BLaER1 (cell line): Measurements from ENCODE around the gene BATF.
A peak's percentile ranks its signal among the peaks of the same experiment; 100 is the strongest.

Source experiments
- H3K27ac ChIP-seq: shearing (Covaris generic); formaldehyde crosslinking; 2 replicates; pipeline ENCODE4 v1.8.1; 2022
- H3K27me3 ChIP-seq: shearing (Covaris generic); formaldehyde crosslinking; 2 replicates; pipeline ENCODE4 v1.8.1; 2022
- H3K36me3 ChIP-seq: shearing (Covaris generic); formaldehyde crosslinking; 2 replicates; pipeline ENCODE4 v1.8.1; 2022
- H3K4me1 ChIP-seq: shearing (Covaris generic); formaldehyde crosslinking; 2 replicates; pipeline ENCODE4 v1.8.1; 2022
- H3K4me2 ChIP-seq: shearing (Covaris generic); formaldehyde crosslinking; 2 replicates; pipeline ENCODE4 v1.8.1; 2022
- H3K4me3 ChIP-seq: shearing (Covaris generic); formaldehyde crosslinking; 2 replicates; pipeline ENCODE4 v1.8.1; 2022
- H3K9ac ChIP-seq: shearing (Covaris generic); formaldehyde crosslinking; 2 replicates; pipeline ENCODE4 v1.8.1; 2022
- H3K9me3 ChIP-seq: shearing (Covaris generic); formaldehyde crosslinking; 2 replicates; pipeline ENCODE4 v1.8.1; 2022
- H4K20me1 ChIP-seq: shearing (Covaris generic); formaldehyde crosslinking; 2 replicates; pipeline ENCODE4 v1.8.1; 2022
- Cebpa-rat ChIP-seq: shearing (Covaris generic); IDR thresholded peaks from 2 replicates; pipeline ENCODE4 v1.8.1; 2022

BATF gene

DNA sequence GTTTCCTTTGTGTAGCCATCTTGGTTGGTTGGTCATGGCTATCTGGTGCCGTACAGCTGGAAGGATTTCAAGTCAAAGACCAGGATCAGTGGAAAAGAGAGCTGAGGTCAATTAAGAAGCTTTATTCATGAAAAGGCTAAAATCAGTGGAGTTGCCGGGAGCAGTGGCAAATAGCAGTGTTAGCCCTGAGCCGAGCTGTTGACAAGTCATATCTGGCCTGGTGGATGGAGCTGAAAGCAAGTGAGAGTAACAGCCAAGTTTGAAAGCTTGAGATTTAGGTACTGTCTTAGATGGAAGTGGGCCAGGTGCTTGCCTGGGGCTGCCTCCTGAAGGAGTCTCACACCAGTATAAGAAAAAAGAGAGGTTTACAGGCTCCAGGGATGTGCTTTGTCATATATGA lies 9.0 kb downstream of the BATF start:
- no peak overlapping the region for H3K4me2 ChIP-seq
- no peaks in the 10 kb centered on the region for H4K20me1 ChIP-seq
- no peaks in the 10 kb centered on the region for H3K36me3 ChIP-seq
- no peaks in the 10 kb centered on the region for H3K27me3 ChIP-seq
- TF ChIP-seq Cebpa-rat, result no peak
- no peak overlapping the region for H3K9ac ChIP-seq
- H3K9me3 ChIP-seq, result no peaks in the 10 kb centered on the region
- H3K4me3 ChIP-seq, result no peak overlapping the region
- H3K4me1 ChIP-seq, result no peaks in the 10 kb centered on the region
- H3K27ac ChIP-seq, result no peak overlapping the region

- H3K9me3 ChIP-seq, result no peaks in the 10 kb centered on the region
- H3K9ac ChIP-seq, result no peak overlapping the region
- H3K4me1 ChIP-seq, result no peaks in the 10 kb centered on the region
- H3K4me3 ChIP-seq, result no peak overlapping the region
- no peak for TF ChIP-seq Cebpa-rat
- H3K36me3 ChIP-seq, result no peaks in the 10 kb centered on the region
- no peaks in the 10 kb centered on the region for H4K20me1 ChIP-seq
- no peak overlapping the region for H3K27ac ChIP-seq
- no peaks in the 10 kb centered on the region for H3K27me3 ChIP-seq
- H3K4me2 ChIP-seq, result no peak overlapping the region
Observed at GRCh38 chr14:75531660-75532317, 9.5 kb downstream of the BATF start.

DNA sequence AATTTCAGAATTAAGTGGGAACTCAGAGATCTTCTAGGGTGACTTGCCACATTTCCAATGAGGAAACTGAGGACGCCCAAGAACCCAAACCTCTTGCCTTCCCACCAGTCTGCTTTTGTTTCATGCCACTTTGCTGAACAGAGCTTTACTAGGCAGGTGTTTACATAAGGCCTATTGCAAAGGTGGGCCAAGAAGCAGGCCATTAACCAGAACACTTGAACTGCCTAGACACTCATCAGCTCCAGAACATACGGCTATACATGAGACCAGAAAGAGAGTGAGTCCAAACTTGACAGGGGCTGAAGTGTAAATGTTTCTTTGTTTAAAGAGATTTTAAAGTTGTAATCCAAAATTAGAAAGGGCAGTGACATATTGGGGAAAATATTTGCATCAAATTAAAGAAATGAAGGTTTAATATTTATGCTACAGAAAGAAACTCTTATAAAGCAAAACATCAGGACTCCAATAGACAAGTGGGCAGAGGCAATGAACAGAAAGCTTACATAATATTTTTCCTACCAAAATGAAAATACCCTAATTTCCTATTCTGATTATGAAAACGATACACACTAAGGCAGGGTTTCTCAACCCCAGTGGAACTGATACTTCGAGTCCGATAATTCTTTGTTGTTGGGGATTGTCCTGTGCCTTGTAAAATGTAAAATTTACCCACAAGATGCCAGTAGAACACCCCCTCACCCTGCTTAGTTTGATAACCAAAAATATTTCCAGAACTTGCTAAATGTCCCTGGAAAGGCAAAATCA lies 11.7 kb downstream of the BATF start:
- Histone ChIP-seq H3K27me3 (no peaks in the 10 kb centered on the region), H3K9me3 (no peaks in the 10 kb centered on the region), H3K9ac (no peak overlapping the region), H3K4me1 (no peaks in the 10 kb centered on the region), H3K27ac (no peak overlapping the region), H3K4me2 (no peak overlapping the region), H3K36me3 (no peaks in the 10 kb centered on the region), H3K4me3 (no peak overlapping the region), H4K20me1 (no peaks in the 10 kb centered on the region)
- no peak for TF ChIP-seq Cebpa-rat

GRCh38 chr14:75535164-75535898 lies 13.1 kb downstream of the BATF start:
- no peak for TF ChIP-seq Cebpa-rat
- H3K4me2 ChIP-seq, result no peak overlapping the region
- no peaks in the 10 kb centered on the region for H4K20me1 ChIP-seq
- no peak overlapping the region for H3K27ac ChIP-seq
- no peaks in the 10 kb centered on the region for H3K4me1 ChIP-seq
- no peaks in the 10 kb centered on the region for H3K9me3 ChIP-seq
- no peaks in the 10 kb centered on the region for H3K36me3 ChIP-seq
- no peak overlapping the region for H3K9ac ChIP-seq
- no peaks in the 10 kb centered on the region for H3K27me3 ChIP-seq
- no peak overlapping the region for H3K4me3 ChIP-seq

- Histone ChIP-seq H3K27ac (no peak overlapping the region), H3K27me3 (no peaks in the 10 kb centered on the region), H3K36me3 (no peaks in the 10 kb centered on the region), H3K4me2 (no peak overlapping the region), H3K4me1 (peaks cover 3% of the 10 kb centered on the region), H3K9ac (no peak overlapping the region), H4K20me1 (no peaks in the 10 kb centered on the region), H3K9me3 (no peaks in the 10 kb centered on the region), H3K4me3 (no peak overlapping the region)
- TF ChIP-seq Cebpa-rat, result no peak
Observed at GRCh38 chr14:75537071-75537470, 14.8 kb downstream of the BATF start.

DNA sequence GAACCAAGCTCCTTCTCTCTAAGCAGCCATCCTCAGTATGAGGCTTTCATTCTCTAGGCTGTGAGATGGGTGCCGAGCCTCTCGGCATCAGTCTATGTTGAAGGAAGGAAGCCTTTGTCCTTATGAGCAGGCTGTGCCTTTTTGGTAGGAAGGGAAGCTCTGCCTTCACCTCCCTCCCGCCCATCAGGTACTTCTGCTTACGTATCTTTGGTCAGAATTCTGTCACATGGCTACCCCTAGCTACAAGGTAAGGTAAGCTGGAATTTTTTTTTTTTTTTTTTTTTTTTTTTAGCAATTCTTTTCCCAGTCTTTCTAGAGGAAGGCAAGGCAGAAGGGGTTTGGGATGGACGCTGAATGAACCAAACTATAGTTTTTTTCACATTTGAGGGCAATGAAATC lies 16.9 kb downstream of the BATF start:
- Histone ChIP-seq H3K4me1 (peaks cover 21% of the 10 kb centered on the region), H3K4me2 (no peak overlapping the region), H3K27me3 (no peaks in the 10 kb centered on the region), H3K27ac (no peak overlapping the region), H4K20me1 (no peaks in the 10 kb centered on the region), H3K4me3 (no peak overlapping the region), H3K36me3 (no peaks in the 10 kb centered on the region), H3K9ac (no peak overlapping the region), H3K9me3 (no peaks in the 10 kb centered on the region)
- TF ChIP-seq Cebpa-rat, result no peak

DNA sequence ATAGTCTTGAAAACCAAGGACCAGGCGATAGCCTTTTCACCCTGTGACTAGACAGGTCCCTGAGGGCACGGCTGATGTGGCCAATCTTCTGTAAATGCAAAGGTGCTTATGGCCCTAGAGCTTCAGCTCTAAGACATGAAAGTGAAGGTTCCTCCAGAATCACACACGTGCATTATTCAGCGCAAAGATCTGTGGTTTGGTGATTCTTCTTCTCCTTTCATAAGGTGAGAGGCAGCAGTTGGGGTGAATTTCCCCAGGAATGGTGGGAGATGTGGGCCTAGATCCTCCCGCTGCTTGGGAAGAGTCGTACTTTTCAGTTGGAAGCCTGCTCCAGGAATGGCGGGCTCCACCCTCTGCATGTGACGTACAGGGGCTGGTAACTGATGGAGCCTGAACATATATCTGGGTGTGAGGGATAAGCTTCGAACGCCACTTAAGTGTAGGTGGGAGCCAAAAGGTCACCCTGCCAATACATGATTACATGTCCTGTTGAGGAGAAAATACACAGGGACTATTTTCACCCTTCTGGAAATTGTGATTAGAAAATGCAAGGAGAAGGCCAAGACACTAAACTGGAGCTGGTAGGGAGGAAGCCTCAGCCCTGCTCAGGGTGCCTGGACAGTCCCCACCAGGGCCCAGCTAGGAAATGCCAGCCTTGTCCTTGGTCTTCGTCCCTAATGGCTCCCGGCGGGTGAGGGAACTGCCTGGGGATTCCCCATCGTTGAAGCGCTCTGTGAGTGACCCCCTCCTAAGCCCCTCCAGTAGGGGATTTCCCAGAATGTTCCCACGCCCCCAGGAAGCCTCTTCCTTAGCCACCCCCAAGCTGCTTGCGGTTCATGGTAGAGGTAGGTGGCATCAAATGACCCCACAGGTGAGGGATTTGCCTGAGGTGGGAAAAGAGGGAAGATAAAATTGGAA lies 17.6 kb downstream of the BATF start:
- Histone ChIP-seq H4K20me1 (no peaks in the 10 kb centered on the region), H3K4me2 (no peak overlapping the region)

DNA sequence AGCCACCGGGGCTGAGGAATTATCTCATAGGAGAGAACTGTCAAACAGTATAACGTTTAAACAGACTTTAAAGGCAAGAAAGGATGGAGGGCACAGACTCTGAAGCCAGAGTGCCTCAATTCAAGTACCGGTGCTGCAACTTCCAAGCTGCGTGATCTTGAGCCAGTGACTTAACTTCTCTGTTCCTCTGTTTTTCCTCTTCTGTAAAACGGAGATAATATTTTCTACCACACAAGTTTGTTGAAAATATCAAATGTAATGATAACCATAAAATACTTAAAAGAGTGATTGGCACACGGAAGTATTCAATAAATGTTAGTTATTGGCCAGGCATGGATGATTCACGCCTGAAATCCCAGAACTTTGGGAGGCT lies 18.2 kb downstream of the BATF start:
- Histone ChIP-seq H3K4me1 (peaks cover 21% of the 10 kb centered on the region), H3K4me2 (no peak overlapping the region), H3K9ac (no peak overlapping the region), H3K9me3 (no peaks in the 10 kb centered on the region), H3K4me3 (no peak overlapping the region), H3K36me3 (no peaks in the 10 kb centered on the region), H3K27ac (no peak overlapping the region), H3K27me3 (no peaks in the 10 kb centered on the region), H4K20me1 (no peaks in the 10 kb centered on the region)
- TF ChIP-seq Cebpa-rat, result no peak

More for the DNA sequence above, 17.6 kb downstream of the BATF start:
- Histone ChIP-seq H3K4me1 (peaks cover 21% of the 10 kb centered on the region), H3K27ac (no peak overlapping the region), H3K4me3 (no peak overlapping the region), H3K27me3 (no peaks in the 10 kb centered on the region), H3K9me3 (no peaks in the 10 kb centered on the region), H3K36me3 (no peaks in the 10 kb centered on the region), H3K9ac (no peak overlapping the region)
- TF ChIP-seq Cebpa-rat, result no peak

DNA sequence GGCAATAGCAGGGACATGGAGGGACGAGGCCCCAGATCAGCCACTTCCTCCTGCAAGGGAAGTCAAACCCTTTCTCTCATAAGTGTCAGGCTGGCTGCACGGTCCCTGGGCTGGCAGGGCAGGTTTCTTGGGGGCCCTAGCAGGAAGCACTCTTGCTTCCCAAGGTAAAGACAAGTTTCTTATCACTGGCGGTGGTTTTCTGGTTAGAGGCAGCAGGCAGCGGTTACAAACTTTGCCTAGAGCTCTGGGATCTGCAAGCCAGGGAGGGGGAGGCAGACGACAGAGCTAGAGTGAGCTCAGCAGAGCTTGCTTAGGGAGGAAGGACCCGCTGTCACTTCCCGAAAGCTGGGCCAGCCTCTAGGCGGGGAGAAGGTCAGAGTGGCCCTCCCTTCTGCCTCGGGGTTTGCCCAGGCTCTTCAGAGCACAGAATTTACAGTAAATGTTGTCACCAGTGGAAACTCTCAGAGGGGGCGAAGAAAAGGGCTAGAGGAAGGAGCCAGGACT lies 20.4 kb downstream of the BATF start:
- peak overlapping the region; percentile 67 for H3K4me2 ChIP-seq
- no peaks in the 10 kb centered on the region for H4K20me1 ChIP-seq
- no peaks in the 10 kb centered on the region for H3K27me3 ChIP-seq
- H3K9me3 ChIP-seq, result no peaks in the 10 kb centered on the region
- peak overlapping the region; percentile 45; the same call in 1 of the 2 replicates for H3K27ac ChIP-seq
- peaks cover 6% of the 10 kb centered on the region; the same call in 1 of the 2 replicates for H3K36me3 ChIP-seq
- H3K4me1 ChIP-seq, result peaks cover 25% of the 10 kb centered on the region
- no peak overlapping the region for H3K9ac ChIP-seq
- no peak overlapping the region for H3K4me3 ChIP-seq
- TF ChIP-seq Cebpa-rat, result no peak
